NB4 (cell line): ENCODE measurements around the gene HMG20A.

Source experiments
- CTCF ChIP-seq: IDR thresholded peaks from one replicate; pipeline ENCODE4 v1.5.1; 2012; ENCODE audit warnings: low read depth, low read length
- MAX ChIP-seq: IDR thresholded peaks from 2 replicates; pipeline ENCODE4 v1.6.1; 2011; ENCODE audit warnings: low read depth, low read length
- MYC ChIP-seq: IDR thresholded peaks from 2 replicates; pipeline ENCODE4 v1.6.1; 2011; ENCODE audit warnings: low read depth, low read length
- POLR2A ChIP-seq: IDR thresholded peaks from 2 replicates; pipeline ENCODE4 v1.6.1; 2011; ENCODE audit warnings: mild to moderate bottlenecking; ENCODE audit not compliant: insufficient read length; ENCODE audit errors: extremely low read depth

- TF ChIP-seq POLR2A (no peak), CTCF (no peak), MAX (no peak), MYC (no peak)
Measured at GRCh38 chr15:77508541-77509243, 88.0 kb downstream of the HMG20A start.
